K562 (cell line): ENCODE results near the gene SLC7A8. TPM values are rescaled to one million over a fixed set of nuclear protein-coding genes. Genes with fewer than 3 reads are reported as not detected.
A peak's percentile ranks its signal among the peaks of the same experiment; 100 is the strongest.

Experiments
- CBFA2T3 ChIP-seq: fragments of 450-650 bp; IDR thresholded peaks from 2 replicates; pipeline ENCODE4 v1.6.1; 2017
- ELF1 ChIP-seq: fragments of 200-800 bp; sonication (Bioruptor generic); IDR thresholded peaks from 2 replicates; pipeline ENCODE4 v1.6.1; 2016; ENCODE audit warnings: missing genetic modification characterization, missing compliant biosample characterization
- ETS1 ChIP-seq: conservative IDR thresholded peaks from 2 replicates; pipeline ENCODE4 v1.6.1; 2011; ENCODE audit warnings: low read depth, mild to moderate bottlenecking, low read length; ENCODE audit not compliant: control insufficient read depth
- TBL1XR1 ChIP-seq, 2 experiments: IDR thresholded peaks; 2 replicates each; pipeline ENCODE4 v1.6.1; 2012; ENCODE audit warnings: improper control_type of control experiment in 2 of 2, low read length in 2 of 2, mild to moderate bottlenecking in 1 of 2
- polyA plus RNA-seq, 8 experiments: library from polyadenylated mRNA; depleted of rRNA in 4 of 8; stranded (reverse) in 5 of 8; unstranded in 3 of 8; fragments of >200 nt; fragmentation: Nextera tagmentation in 2 of 8; fragmentation: Illumina TruSeq in 1 of 8; extraction: Ambion mirVana in 2 of 8; extraction: Trizol in 1 of 8; gene quantifications; 2 replicates each; pipeline versions ENCODE4 v1.2.1 to v1.2.3, GENCODE V29; 2011 to 2014; ENCODE audit warnings: inconsistent platforms in 1 of 8, missing spikeins in 1 of 8
- total RNA-seq, 7 experiments: library from RNA; depleted of rRNA in 6 of 7; stranded (reverse); fragments of >200 nt in 6 of 7; fragmentation: Illumina TruSeq in 2 of 7; extraction: Trizol in 2 of 7; gene quantifications; 2 replicates each; pipeline versions ENCODE4 v1.2.1 to v1.2.3, GENCODE V29; 2011 to 2021; ENCODE audit warnings: low replicate concordance in 1 of 7
- TF ChIP-seq, protein P1 (sequence below): fragments of 450-650 bp; IDR thresholded peaks from 2 replicates; pipeline ENCODE4 v1.6.1; 2016; ENCODE audit warnings: mild to moderate bottlenecking, moderate library complexity
- TF ChIP-seq, protein P2 (sequence below), 2 experiments: fragments of 450-650 bp; formaldehyde crosslinking in 1 of 2; IDR thresholded peaks; 2 replicates each; pipeline versions ENCODE4 v1.4.0 to v1.6.1; 2014 to 2020; ENCODE audit warnings: mild to moderate bottlenecking in 2 of 2, borderline replicate concordance in 1 of 2, low read depth in 1 of 2

SLC7A8 gene
- total and polyA plus RNA-seq, 9 of the 15 experiments (the other 6 are each of a cell fraction or from before 2014, with no cell fraction given) = 2.0 to 33.0 (median 6.0) TPM

- TF ChIP-seq, protein P1, sequence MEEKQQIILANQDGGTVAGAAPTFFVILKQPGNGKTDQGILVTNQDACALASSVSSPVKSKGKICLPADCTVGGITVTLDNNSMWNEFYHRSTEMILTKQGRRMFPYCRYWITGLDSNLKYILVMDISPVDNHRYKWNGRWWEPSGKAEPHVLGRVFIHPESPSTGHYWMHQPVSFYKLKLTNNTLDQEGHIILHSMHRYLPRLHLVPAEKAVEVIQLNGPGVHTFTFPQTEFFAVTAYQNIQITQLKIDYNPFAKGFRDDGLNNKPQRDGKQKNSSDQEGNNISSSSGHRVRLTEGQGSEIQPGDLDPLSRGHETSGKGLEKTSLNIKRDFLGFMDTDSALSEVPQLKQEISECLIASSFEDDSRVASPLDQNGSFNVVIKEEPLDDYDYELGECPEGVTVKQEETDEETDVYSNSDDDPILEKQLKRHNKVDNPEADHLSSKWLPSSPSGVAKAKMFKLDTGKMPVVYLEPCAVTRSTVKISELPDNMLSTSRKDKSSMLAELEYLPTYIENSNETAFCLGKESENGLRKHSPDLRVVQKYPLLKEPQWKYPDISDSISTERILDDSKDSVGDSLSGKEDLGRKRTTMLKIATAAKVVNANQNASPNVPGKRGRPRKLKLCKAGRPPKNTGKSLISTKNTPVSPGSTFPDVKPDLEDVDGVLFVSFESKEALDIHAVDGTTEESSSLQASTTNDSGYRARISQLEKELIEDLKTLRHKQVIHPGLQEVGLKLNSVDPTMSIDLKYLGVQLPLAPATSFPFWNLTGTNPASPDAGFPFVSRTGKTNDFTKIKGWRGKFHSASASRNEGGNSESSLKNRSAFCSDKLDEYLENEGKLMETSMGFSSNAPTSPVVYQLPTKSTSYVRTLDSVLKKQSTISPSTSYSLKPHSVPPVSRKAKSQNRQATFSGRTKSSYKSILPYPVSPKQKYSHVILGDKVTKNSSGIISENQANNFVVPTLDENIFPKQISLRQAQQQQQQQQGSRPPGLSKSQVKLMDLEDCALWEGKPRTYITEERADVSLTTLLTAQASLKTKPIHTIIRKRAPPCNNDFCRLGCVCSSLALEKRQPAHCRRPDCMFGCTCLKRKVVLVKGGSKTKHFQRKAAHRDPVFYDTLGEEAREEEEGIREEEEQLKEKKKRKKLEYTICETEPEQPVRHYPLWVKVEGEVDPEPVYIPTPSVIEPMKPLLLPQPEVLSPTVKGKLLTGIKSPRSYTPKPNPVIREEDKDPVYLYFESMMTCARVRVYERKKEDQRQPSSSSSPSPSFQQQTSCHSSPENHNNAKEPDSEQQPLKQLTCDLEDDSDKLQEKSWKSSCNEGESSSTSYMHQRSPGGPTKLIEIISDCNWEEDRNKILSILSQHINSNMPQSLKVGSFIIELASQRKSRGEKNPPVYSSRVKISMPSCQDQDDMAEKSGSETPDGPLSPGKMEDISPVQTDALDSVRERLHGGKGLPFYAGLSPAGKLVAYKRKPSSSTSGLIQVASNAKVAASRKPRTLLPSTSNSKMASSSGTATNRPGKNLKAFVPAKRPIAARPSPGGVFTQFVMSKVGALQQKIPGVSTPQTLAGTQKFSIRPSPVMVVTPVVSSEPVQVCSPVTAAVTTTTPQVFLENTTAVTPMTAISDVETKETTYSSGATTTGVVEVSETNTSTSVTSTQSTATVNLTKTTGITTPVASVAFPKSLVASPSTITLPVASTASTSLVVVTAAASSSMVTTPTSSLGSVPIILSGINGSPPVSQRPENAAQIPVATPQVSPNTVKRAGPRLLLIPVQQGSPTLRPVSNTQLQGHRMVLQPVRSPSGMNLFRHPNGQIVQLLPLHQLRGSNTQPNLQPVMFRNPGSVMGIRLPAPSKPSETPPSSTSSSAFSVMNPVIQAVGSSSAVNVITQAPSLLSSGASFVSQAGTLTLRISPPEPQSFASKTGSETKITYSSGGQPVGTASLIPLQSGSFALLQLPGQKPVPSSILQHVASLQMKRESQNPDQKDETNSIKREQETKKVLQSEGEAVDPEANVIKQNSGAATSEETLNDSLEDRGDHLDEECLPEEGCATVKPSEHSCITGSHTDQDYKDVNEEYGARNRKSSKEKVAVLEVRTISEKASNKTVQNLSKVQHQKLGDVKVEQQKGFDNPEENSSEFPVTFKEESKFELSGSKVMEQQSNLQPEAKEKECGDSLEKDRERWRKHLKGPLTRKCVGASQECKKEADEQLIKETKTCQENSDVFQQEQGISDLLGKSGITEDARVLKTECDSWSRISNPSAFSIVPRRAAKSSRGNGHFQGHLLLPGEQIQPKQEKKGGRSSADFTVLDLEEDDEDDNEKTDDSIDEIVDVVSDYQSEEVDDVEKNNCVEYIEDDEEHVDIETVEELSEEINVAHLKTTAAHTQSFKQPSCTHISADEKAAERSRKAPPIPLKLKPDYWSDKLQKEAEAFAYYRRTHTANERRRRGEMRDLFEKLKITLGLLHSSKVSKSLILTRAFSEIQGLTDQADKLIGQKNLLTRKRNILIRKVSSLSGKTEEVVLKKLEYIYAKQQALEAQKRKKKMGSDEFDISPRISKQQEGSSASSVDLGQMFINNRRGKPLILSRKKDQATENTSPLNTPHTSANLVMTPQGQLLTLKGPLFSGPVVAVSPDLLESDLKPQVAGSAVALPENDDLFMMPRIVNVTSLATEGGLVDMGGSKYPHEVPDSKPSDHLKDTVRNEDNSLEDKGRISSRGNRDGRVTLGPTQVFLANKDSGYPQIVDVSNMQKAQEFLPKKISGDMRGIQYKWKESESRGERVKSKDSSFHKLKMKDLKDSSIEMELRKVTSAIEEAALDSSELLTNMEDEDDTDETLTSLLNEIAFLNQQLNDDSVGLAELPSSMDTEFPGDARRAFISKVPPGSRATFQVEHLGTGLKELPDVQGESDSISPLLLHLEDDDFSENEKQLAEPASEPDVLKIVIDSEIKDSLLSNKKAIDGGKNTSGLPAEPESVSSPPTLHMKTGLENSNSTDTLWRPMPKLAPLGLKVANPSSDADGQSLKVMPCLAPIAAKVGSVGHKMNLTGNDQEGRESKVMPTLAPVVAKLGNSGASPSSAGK = no peak
- TF ChIP-seq TBL1XR1 (IDR thresholded peaks at IDR 0.05; ENCODE audit: low read length in 2 of 2) (no peak), ETS1 (no peak), CBFA2T3 (peak; percentile 69), ELF1 (tag) (no peak)
- TF ChIP-seq, protein P2, sequence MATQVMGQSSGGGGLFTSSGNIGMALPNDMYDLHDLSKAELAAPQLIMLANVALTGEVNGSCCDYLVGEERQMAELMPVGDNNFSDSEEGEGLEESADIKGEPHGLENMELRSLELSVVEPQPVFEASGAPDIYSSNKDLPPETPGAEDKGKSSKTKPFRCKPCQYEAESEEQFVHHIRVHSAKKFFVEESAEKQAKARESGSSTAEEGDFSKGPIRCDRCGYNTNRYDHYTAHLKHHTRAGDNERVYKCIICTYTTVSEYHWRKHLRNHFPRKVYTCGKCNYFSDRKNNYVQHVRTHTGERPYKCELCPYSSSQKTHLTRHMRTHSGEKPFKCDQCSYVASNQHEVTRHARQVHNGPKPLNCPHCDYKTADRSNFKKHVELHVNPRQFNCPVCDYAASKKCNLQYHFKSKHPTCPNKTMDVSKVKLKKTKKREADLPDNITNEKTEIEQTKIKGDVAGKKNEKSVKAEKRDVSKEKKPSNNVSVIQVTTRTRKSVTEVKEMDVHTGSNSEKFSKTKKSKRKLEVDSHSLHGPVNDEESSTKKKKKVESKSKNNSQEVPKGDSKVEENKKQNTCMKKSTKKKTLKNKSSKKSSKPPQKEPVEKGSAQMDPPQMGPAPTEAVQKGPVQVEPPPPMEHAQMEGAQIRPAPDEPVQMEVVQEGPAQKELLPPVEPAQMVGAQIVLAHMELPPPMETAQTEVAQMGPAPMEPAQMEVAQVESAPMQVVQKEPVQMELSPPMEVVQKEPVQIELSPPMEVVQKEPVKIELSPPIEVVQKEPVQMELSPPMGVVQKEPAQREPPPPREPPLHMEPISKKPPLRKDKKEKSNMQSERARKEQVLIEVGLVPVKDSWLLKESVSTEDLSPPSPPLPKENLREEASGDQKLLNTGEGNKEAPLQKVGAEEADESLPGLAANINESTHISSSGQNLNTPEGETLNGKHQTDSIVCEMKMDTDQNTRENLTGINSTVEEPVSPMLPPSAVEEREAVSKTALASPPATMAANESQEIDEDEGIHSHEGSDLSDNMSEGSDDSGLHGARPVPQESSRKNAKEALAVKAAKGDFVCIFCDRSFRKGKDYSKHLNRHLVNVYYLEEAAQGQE (IDR thresholded peaks at IDR 0.05; ENCODE audit: borderline replicate concordance) = no peak
- TF ChIP-seq, protein P2 (CRISPR knock-in tag; IDR thresholded peaks at IDR 0.05; ENCODE audit: low read depth) = no peak
Measured at GRCh38 chr14:23147676-23148075, 35.8 kb downstream of the SLC7A8 start (continued).
